Hindlimb muscle (tissue), 1 donor: Measurements from ENCODE around the gene CCDC106. TPM values are rescaled to one million over a fixed set of nuclear protein-coding genes. Genes with fewer than 3 reads are reported as not detected.
A peak's percentile ranks its signal among the peaks of the same experiment; 100 is the strongest.

Source experiments
- DNase-seq: peaks from one replicate; pipeline ENCODE4 v3.0.0-alpha.2; 2013
- polyA plus RNA-seq: library from polyadenylated mRNA; unstranded; fragments of 120-200 nt; gene quantifications from one replicate; pipeline ENCODE4 v1.2.1, GENCODE V29; 2013; ENCODE audit not compliant: insufficient read length

CCDC106 gene
- polyA plus RNA-seq, result 16.1 TPM

GRCh38 chr19:55647732-55648584, at the start of gene CCDC106:
Gene CCDC106, plus strand, starts transcription at chr19:55648212. Its CDS starts 835 bp downstream, at chr19:55649047.
- peak; percentile 83 for DNase-seq

- peak; percentile 87 for DNase-seq
Measured at GRCh38 chr19:55598719-55599467, 49.1 kb upstream of the CCDC106 start.

- DNase-seq, result peak; percentile 99
Measured at GRCh38 chr19:55599468-55599841, 48.6 kb upstream of the CCDC106 start, which contains the start of gene FIZ1. Gene FIZ1, minus strand, starts transcription at chr19:55599517. Its CDS starts 1,652 bp downstream, at chr19:55597865.

GRCh38 chr19:55599842-55600661, 48.0 kb upstream of the CCDC106 start, which contains the start of gene ZNF524:
Gene ZNF524, plus strand, starts transcription at chr19:55600288. Its CDS starts 1,825 bp downstream, at chr19:55602113.
- DNase-seq, result peak; percentile 95

GRCh38 chr19:55600662-55601028, 47.4 kb upstream of the CCDC106 start:
- DNase-seq, result no peak

GRCh38 chr19:55601084-55601483, 46.9 kb upstream of the CCDC106 start:
- DNase-seq, result no peak

GRCh38 chr19:55602104-55603001, 45.7 kb upstream of the CCDC106 start:
- DNase-seq, result no peak

- no peak for DNase-seq
Measured at GRCh38 chr19:55603115-55603514, 44.9 kb upstream of the CCDC106 start.

GRCh38 chr19:55603581-55604292, 44.3 kb upstream of the CCDC106 start:
- DNase-seq, result no peak

- DNase-seq, result peak; percentile 98
Measured at GRCh38 chr19:55605207-55605636, 42.8 kb upstream of the CCDC106 start.

GRCh38 chr19:55605637-55606470, 42.2 kb upstream of the CCDC106 start, which contains the start of gene ZNF865:
Gene ZNF865, plus strand, starts transcription at chr19:55605647. Its CDS starts 7,972 bp downstream, at chr19:55613619.
- DNase-seq, result peak; percentile 81

GRCh38 chr19:55606471-55606787, 41.6 kb upstream of the CCDC106 start:
- no peak for DNase-seq

GRCh38 chr19:55606817-55607216, 41.2 kb upstream of the CCDC106 start:
- no peak for DNase-seq

- no peak for DNase-seq
Measured at GRCh38 chr19:55609326-55609725, 38.7 kb upstream of the CCDC106 start.

- DNase-seq, result no peak
Measured at GRCh38 chr19:55611300-55611982, 36.6 kb upstream of the CCDC106 start.

- DNase-seq, result no peak
Measured at GRCh38 chr19:55611983-55612645, 35.9 kb upstream of the CCDC106 start.

GRCh38 chr19:55613396-55613795, 34.6 kb upstream of the CCDC106 start:
- DNase-seq, result no peak

GRCh38 chr19:55613930-55614710, 33.9 kb upstream of the CCDC106 start:
- DNase-seq, result no peak
